Measurements from ENCODE around the gene LAMA4.

Gene LAMA4

GRCh38 chr6:112085286-112086065 lies 168.9 kb downstream of the LAMA4 start:
- no peak for DNase-seq (ENCODE audit: low read depth in 2 of 2)

- DNase-seq (ENCODE audit: low read depth in 2 of 2), result no peak
These were observed 172.8 kb downstream of the LAMA4 start for GRCh38 chr6:112081569-112081968.

GRCh38 chr6:112066606-112067005 lies 187.8 kb downstream of the LAMA4 start:
- DNase-seq (ENCODE audit: low read depth in 2 of 2), result no peak

GRCh38 chr6:112065426-112065986 lies 188.9 kb downstream of the LAMA4 start:
- no peak for DNase-seq (ENCODE audit: low read depth in 2 of 2)

- no peak for DNase-seq (ENCODE audit: low read depth in 2 of 2)
These were observed 191.4 kb downstream of the LAMA4 start for GRCh38 chr6:112062966-112063365.

GRCh38 chr6:112061605-112062004 lies 192.8 kb downstream of the LAMA4 start:
- no peak for DNase-seq (ENCODE audit: low read depth in 2 of 2)
